GM12892 (cell line): Measurements from ENCODE around the gene GSTM3.
A peak's percentile ranks its signal among the peaks of the same experiment; 100 is the strongest.

ENCODE experiments used
- DNase-seq: peaks from one replicate; pipeline ENCODE4 v3.0.0; 2011; ENCODE audit not compliant: insufficient read length
- FAIRE-seq: peaks from 2 replicates; lab custom pipeline; 2011; peaks lifted over from hg19 to GRCh38; lab: Jason Lieb, UNC
- POLR2A ChIP-seq: IDR thresholded peaks from 2 replicates; pipeline ENCODE4 v1.6.1; 2011; ENCODE audit warnings: low read depth, low read length, control low read depth
- POLR2AphosphoS5 ChIP-seq: IDR thresholded peaks from 2 replicates; pipeline ENCODE4 v1.6.1; 2011; ENCODE audit warnings: low read depth, low read length, control low read depth
- TAF1 ChIP-seq: IDR thresholded peaks from 2 replicates; pipeline ENCODE4 v1.6.1; 2011; ENCODE audit warnings: low read depth, mild to moderate bottlenecking, control low read depth, low read length, borderline replicate concordance

The GSTM3 gene

GRCh38 chr1:109783436-109783835 is 42.6 kb upstream of the GSTM3 start:
- FAIRE-seq (no peak), DNase-seq (no peak)
- TF ChIP-seq POLR2A (no peak), POLR2AphosphoS5 (no peak)

- FAIRE-seq (no peak), DNase-seq (no peak)
- TF ChIP-seq POLR2AphosphoS5, result no peak
- TF ChIP-seq POLR2A, result no peak
- TF ChIP-seq TAF1, result no peak
These were observed 42.1 kb upstream of the GSTM3 start for GRCh38 chr1:109782927-109783326.

GRCh38 chr1:109782514-109782913 is 41.7 kb upstream of the GSTM3 start:
- FAIRE-seq, result no peak
- TF ChIP-seq POLR2A, result no peak
- no peak for TF ChIP-seq TAF1
- no peak for TF ChIP-seq POLR2AphosphoS5
- no peak for DNase-seq

GRCh38 chr1:109781806-109782205 is 41.0 kb upstream of the GSTM3 start:
- FAIRE-seq, result no peak
- no peak for TF ChIP-seq POLR2A
- TF ChIP-seq POLR2AphosphoS5, result no peak
- TF ChIP-seq TAF1, result no peak
- no peak for DNase-seq

GRCh38 chr1:109780982-109781381 is 40.1 kb upstream of the GSTM3 start:
- TF ChIP-seq TAF1, result no peak
- no peak for TF ChIP-seq POLR2A
- TF ChIP-seq POLR2AphosphoS5, result no peak
- no peak for FAIRE-seq
- no peak for DNase-seq

GRCh38 chr1:109777980-109778625 is 37.3 kb upstream of the GSTM3 start:
- DNase-seq (no peak), FAIRE-seq (no peak)
- no peak for TF ChIP-seq POLR2AphosphoS5
- no peak for TF ChIP-seq POLR2A
- TF ChIP-seq TAF1, result no peak

GRCh38 chr1:109777436-109777835 is 36.6 kb upstream of the GSTM3 start:
- no peak for DNase-seq
- no peak for FAIRE-seq
- no peak for TF ChIP-seq POLR2A
- TF ChIP-seq POLR2AphosphoS5, result no peak
- no peak for TF ChIP-seq TAF1

GRCh38 chr1:109776911-109777310 is 36.1 kb upstream of the GSTM3 start:
- peak; percentile 86 for FAIRE-seq

GRCh38 chr1:109776206-109776835 is 35.5 kb upstream of the GSTM3 start:
- TF ChIP-seq POLR2A, result no peak
- no peak for TF ChIP-seq POLR2AphosphoS5
- TF ChIP-seq TAF1, result no peak
- FAIRE-seq (no peak), DNase-seq (no peak)

More at GRCh38 chr1:109776911-109777310, 36.1 kb upstream of the GSTM3 start:
- DNase-seq, result peak; percentile 69
- no peak for TF ChIP-seq POLR2A
- no peak for TF ChIP-seq POLR2AphosphoS5
- no peak for TF ChIP-seq TAF1

- DNase-seq, result no peak
- FAIRE-seq, result no peak
- no peak for TF ChIP-seq TAF1
- TF ChIP-seq POLR2A, result no peak
- no peak for TF ChIP-seq POLR2AphosphoS5
These were observed 34.6 kb upstream of the GSTM3 start for GRCh38 chr1:109775398-109775797.

GRCh38 chr1:109773900-109774485 is 33.2 kb upstream of the GSTM3 start:
- FAIRE-seq (no peak), DNase-seq (no peak)
- no peak for TF ChIP-seq POLR2A
- TF ChIP-seq POLR2AphosphoS5, result no peak
